Upper lobe of right lung (tissue), 1 donor: ENCODE results near the gene RXFP4. TPM values are rescaled to one million over a fixed set of nuclear protein-coding genes. Genes with fewer than 3 reads are reported as not detected.

ENCODE experiments used
- ATAC-seq: fragments of 200-7000 bp; cut with Tn5 transposase; one replicate; pipeline ENCODE4 v1.9.1; 2020; ENCODE audit warnings: mild to moderate bottlenecking, moderate library complexity
- DNase-seq: peaks from one replicate; pipeline ENCODE4 v3.0.0-alpha.2; 2020
- H3K27ac ChIP-seq: fragments of 200-600 bp; one replicate; pipeline ENCODE4 v1.8.0; 2022
- H3K27me3 ChIP-seq: fragments of 200-600 bp; one replicate; pipeline ENCODE4 v1.8.0; 2022; ENCODE audit warnings: mild to moderate bottlenecking
- H3K36me3 ChIP-seq: fragments of 200-600 bp; one replicate; pipeline ENCODE4 v1.8.0; 2022
- H3K4me1 ChIP-seq: fragments of 200-600 bp; one replicate; pipeline ENCODE4 v1.8.0; 2022
- H3K4me3 ChIP-seq: fragments of 200-600 bp; one replicate; pipeline ENCODE4 v1.8.0; 2022; ENCODE audit warnings: mild to moderate bottlenecking
- H3K9me3 ChIP-seq: fragments of 200-600 bp; one replicate; pipeline ENCODE4 v1.8.0; 2022
- CTCF ChIP-seq: fragments of 200-600 bp; IDR thresholded peaks from one replicate; pipeline ENCODE4 v1.8.0; 2022; ENCODE audit warnings: antibody characterized with exemption
- intact Hi-C: fragments of 100-400 bp; cut with DNase I; formaldehyde crosslinking; loops from one replicate; pipeline ENCODE4 v1.11.0; 2022
- total RNA-seq: library from RNA; stranded (reverse); fragmentation: NEBNext Ultra II Directional; extraction: Animal tissue kit (Norgen Biotek cat#: 25700); gene quantifications from one replicate; pipeline ENCODE4 v1.2.1, GENCODE V29; 2021
- donor health status: DM: no; HTN: yes; CAD: no; lungs with severe emphysema.

RXFP4 gene
- total RNA-seq, 1 donor from 2014 or later: not detected

- no peaks in the 10 kb centered on the region for H3K9me3 ChIP-seq
- H3K36me3 ChIP-seq: peaks cover 60% of the 10 kb centered on the region
- no peak for TF ChIP-seq CTCF
- intact Hi-C loops: no loop called here
- H3K27ac ChIP-seq: no peak overlapping the region
- peak overlapping the region; percentile 91 for H3K4me3 ChIP-seq
- DNase-seq: no peak
- H3K4me1 ChIP-seq: peaks cover 42% of the 10 kb centered on the region
- no peak for ATAC-seq
- no peaks in the 10 kb centered on the region for H3K27me3 ChIP-seq
These were observed 9.0 kb upstream of the RXFP4 start for GRCh38 chr1:155932487-155932886.

DNA sequence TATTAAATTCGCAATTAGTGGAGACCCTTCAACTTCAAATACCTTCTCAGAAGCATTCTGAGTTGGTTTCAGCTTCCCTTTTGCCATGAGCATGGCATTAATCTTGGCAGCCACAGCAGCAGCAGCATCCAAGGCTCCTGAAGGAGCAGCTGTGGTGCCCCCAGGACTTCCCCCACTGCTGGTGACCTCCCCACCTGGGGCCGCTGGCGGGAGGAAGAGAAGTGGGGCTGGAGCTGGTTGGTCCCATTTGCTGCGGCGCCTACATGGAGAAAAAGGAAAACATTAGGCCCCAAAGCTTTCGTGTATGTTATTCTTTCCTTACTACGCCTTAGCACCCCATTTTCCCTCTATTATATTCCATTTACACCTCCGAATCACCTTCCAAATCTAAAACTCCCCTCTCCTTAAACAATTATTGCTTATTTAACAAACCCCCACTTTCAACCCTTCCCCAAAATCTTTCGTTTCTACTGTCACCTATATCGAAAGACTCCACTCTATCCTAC lies 7.8 kb upstream of the RXFP4 start:
- ATAC-seq: no peak
- peaks cover 48% of the 10 kb centered on the region for H3K4me1 ChIP-seq
- H3K36me3 ChIP-seq: peaks cover 48% of the 10 kb centered on the region
- DNase-seq: no peak
- peak overlapping the region; percentile 91 for H3K4me3 ChIP-seq
- H3K27ac ChIP-seq: peak overlapping the region; percentile 94
- no peak for TF ChIP-seq CTCF
- no peaks in the 10 kb centered on the region for H3K9me3 ChIP-seq
- intact Hi-C loops: no loop called here
- H3K27me3 ChIP-seq: no peaks in the 10 kb centered on the region

DNA sequence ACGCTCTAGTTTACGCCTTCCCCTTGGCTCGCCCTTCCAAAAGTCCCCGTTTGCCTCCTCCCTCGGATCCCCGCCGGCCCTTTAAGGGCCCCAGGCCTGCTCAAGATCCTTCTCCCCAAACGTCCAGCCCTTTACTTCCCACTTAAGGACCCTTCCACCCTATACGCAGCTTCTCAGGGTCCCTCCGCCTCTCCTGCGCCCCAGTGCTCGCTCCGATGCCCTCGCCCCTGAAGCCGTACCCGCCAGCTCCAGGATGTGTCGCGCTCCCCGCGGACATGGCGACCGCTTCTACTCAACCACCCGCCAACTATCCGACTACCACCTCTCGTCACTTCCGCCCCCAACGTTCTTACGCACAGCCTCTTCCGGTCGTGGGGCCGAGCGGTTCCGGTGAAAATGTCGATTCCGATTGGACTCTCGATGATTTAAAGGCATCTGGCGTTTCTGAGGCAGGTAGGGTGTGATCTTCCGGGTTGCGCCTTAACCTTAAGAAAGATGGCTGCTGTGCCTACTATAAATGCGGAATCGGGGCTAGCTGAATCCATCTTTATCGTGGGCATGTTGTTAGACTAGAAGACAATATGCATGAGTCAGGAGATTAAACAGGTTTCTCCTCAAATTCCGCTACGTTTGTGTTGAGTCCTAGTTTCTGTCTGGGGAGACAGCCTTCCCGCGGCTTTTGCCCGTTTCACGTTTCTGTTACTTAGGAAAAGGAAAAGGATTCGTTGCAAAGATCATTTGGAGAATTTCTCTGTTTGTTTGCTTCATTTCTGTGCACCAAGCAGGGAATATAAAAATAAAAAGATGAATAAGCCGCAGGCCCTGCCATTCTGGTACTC lies 7.1 kb upstream of the RXFP4 start, which contains the start of gene KHDC4:
KHDC4 (minus strand) TSS at position 317 of the 839 bp plus-strand sequence; CDS start at position 277, 40 bp downstream.
- Histone ChIP-seq H3K4me3 (peak within 1 kb of the TSS; percentile 91), H3K27ac (peak within 1 kb of the TSS; percentile 94), H3K9me3 (no peaks in the 10 kb centered on the region), H3K36me3 (peaks cover 41% of the 10 kb centered on the region), H3K4me1 (peaks cover 54% of the 10 kb centered on the region), H3K27me3 (no peaks in the 10 kb centered on the region)
- intact Hi-C loops: no loop called here
- TF ChIP-seq CTCF: peak; percentile 18
- ATAC-seq (peak; percentile 98), DNase-seq (peak; percentile 96)

- intact Hi-C loops: no loop called here
- Histone ChIP-seq H3K36me3 (peaks cover 34% of the 10 kb centered on the region), H3K4me3 (peak overlapping the region; percentile 91), H3K27me3 (no peaks in the 10 kb centered on the region), H3K27ac (peak overlapping the region; percentile 94), H3K4me1 (peaks cover 61% of the 10 kb centered on the region), H3K9me3 (no peaks in the 10 kb centered on the region)
- no peak for TF ChIP-seq CTCF
- no peak for DNase-seq
- peak; percentile 7 for ATAC-seq
These were observed 6.4 kb upstream of the RXFP4 start for GRCh38 chr1:155934936-155935590.

DNA sequence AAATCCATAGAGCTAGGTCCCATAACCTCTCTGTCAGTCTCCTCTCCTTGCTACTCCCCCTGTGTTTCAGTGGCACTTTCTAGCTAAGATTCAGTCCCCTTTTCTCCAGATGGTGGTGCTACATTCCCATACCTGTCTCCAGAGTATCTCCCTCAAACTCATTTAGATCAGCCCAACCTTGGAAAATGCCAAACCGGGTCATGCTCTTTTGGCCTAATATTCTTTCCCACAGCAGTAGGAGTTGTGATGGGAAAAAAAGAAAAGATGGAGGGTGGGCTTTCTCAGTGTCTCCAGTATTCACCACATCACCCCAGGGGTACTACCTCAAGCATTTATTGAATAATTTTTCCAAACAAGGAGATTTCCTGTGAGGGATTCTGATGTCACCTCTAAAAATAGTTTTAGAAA lies 3.2 kb upstream of the RXFP4 start:
- Histone ChIP-seq H3K4me3 (no peak overlapping the region), H3K27ac (no peak overlapping the region), H3K4me1 (peaks cover 60% of the 10 kb centered on the region), H3K27me3 (no peaks in the 10 kb centered on the region), H3K36me3 (peaks cover 3% of the 10 kb centered on the region), H3K9me3 (no peaks in the 10 kb centered on the region)
- no peak for DNase-seq
- peak; percentile 21 for ATAC-seq
- TF ChIP-seq CTCF: peak; percentile 64
- intact Hi-C loops: no loop called here
